Ishikawa (cell line): Measurements from ENCODE around the gene ELFN1.

Experiments
- CEBPB ChIP-seq: IDR thresholded peaks from 2 replicates; pipeline ENCODE4 v1.6.1; 2012
- CREB1 ChIP-seq: IDR thresholded peaks from 2 replicates; pipeline ENCODE4 v1.6.1; 2012; ENCODE audit warnings: low read depth
- EGR1 ChIP-seq: IDR thresholded peaks from 2 replicates; pipeline ENCODE4 v1.6.1; 2012
- EP300 ChIP-seq: IDR thresholded peaks from 2 replicates; pipeline ENCODE4 v1.6.1; 2012; ENCODE audit warnings: borderline replicate concordance
- FOXM1 ChIP-seq: IDR thresholded peaks from 2 replicates; pipeline ENCODE4 v1.6.1; 2012; ENCODE audit warnings: low read depth, borderline replicate concordance
- MAX ChIP-seq: IDR thresholded peaks from 2 replicates; pipeline ENCODE4 v1.6.1; 2012
- NFIC ChIP-seq: IDR thresholded peaks from 2 replicates; pipeline ENCODE4 v1.6.1; 2012
- RAD21 ChIP-seq: IDR thresholded peaks from 2 replicates; pipeline ENCODE4 v1.6.1; 2012; ENCODE audit warnings: low read depth
- REST ChIP-seq: IDR thresholded peaks from 2 replicates; pipeline ENCODE4 v1.6.1; 2012; ENCODE audit warnings: low read depth, mild to moderate bottlenecking
- TAF1 ChIP-seq: IDR thresholded peaks from 2 replicates; pipeline ENCODE4 v1.6.1; 2012; ENCODE audit warnings: low read depth, mild to moderate bottlenecking
- TCF12 ChIP-seq: IDR thresholded peaks from 2 replicates; pipeline ENCODE4 v1.6.1; 2012; ENCODE audit warnings: low read depth
- TEAD4 ChIP-seq: IDR thresholded peaks from 2 replicates; pipeline ENCODE4 v1.6.1; 2012
- USF1 ChIP-seq: IDR thresholded peaks from 2 replicates; pipeline ENCODE4 v1.6.1; 2012
- YY1 ChIP-seq: IDR thresholded peaks from 2 replicates; pipeline ENCODE4 v1.6.1; 2012; ENCODE audit warnings: low read depth
- ZBTB7A ChIP-seq: IDR thresholded peaks from 2 replicates; pipeline ENCODE4 v1.6.1; 2012; ENCODE audit warnings: low read depth

The ELFN1 gene

GRCh38 chr7:1761097-1761496 lies 91.0 kb downstream of the ELFN1 start:
- no peak for TF ChIP-seq USF1

GRCh38 chr7:1761774-1762173 lies 91.7 kb downstream of the ELFN1 start:
- TF ChIP-seq MAX (no peak), TCF12 (no peak), RAD21 (no peak), REST (no peak), USF1 (no peak), ZBTB7A (no peak), CREB1 (no peak), YY1 (no peak), TEAD4 (no peak), FOXM1 (no peak), EGR1 (no peak), EP300 (no peak), TAF1 (no peak), NFIC (no peak), CEBPB (no peak)

- no peak for TF ChIP-seq YY1
Observed at GRCh38 chr7:1762238-1762945, 92.3 kb downstream of the ELFN1 start.

GRCh38 chr7:1763033-1763432 lies 93.0 kb downstream of the ELFN1 start:
- TF ChIP-seq CREB1 (no peak), TEAD4 (no peak), REST (no peak), USF1 (no peak), EP300 (no peak), RAD21 (no peak), MAX (no peak), ZBTB7A (no peak), NFIC (no peak), CEBPB (no peak)

- TF ChIP-seq CEBPB (no peak), NFIC (no peak), YY1 (no peak), USF1 (no peak), REST (no peak), FOXM1 (no peak)
Observed at GRCh38 chr7:1765336-1765735, 95.3 kb downstream of the ELFN1 start.
